ENCODE results near the gene RNASEH1. TPM values are rescaled to one million over a fixed set of nuclear protein-coding genes. Genes with fewer than 3 reads are reported as not detected.
A peak's percentile ranks its signal among the peaks of the same experiment; 100 is the strongest.

The RNASEH1 gene
- total RNA-seq, 2 experiments from 2014 or later: 26.3 to 32.9 TPM

DNA sequence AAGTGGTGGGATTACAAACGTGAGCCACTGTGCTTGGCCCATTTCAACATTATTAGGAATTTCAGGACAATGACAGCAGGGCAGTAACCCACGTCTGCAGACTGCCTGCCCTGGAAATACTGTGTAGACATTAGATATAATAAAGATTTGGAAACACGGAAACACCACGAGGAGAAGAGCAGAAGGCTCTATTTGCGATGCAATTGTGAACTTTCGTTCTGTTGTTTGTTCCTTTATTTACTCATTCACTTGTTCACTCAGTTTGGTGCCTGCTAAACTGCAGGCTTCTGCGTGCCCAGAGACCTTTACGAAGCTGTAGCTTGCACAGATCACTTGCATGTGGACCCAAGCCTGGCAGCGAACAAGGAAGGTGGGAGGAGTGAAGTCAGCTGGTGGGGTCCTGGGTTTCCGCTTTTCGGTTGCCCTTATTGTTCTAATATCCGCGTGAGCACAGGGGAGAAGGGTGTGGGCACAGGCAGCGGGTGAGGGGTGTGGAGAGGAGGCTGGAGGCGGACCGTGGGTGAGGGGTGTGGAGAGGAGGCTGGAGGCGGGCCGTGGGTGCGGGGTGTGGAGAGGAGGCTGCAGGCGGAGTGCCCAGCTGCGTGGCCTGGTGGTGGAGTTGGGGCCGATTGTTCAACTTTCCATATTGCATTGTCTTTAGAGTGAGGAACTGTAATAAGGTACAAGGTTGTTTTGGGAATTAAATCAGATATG, 40.2 kb upstream of the RNASEH1 start:
- peaks cover 17% of the 10 kb centered on the region for H3K4me1 Mint-ChIP-seq
- CTCF ChIA-PET: no interaction called here
- ATAC-seq: no peak
- H3K36me3 Mint-ChIP-seq: no peaks in the 10 kb centered on the region
- no peak overlapping the region for H3K27ac Mint-ChIP-seq
- no peaks in the 10 kb centered on the region for H3K9me3 Mint-ChIP-seq (ENCODE audit: low read depth)
- H3K27me3 Mint-ChIP-seq: peaks cover 3% of the 10 kb centered on the region
- DNase-seq: no peak
- no peak overlapping the region for H3K4me3 Mint-ChIP-seq

DNA sequence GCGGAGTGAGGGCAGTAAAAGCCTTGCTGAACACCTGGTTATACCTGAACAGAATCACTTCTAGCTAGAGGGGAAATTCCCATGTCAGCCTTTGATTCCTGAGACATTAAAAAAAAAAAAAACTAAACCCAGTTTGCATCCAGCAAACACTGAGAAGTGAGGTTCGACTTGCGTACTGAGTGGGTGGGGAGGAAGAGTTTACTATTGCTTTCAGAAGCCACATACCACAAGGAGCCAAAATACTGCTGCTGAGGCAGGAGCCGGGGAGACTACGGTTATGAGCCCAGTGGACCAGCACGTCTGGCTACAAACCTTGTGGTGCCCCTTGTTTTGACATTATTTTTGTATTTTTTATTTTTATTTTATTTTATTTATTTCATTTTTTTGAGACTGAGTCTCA, 39.4 kb upstream of the RNASEH1 start:
- Mint-ChIP-seq H3K9me3 (ENCODE audit: low read depth) (no peaks in the 10 kb centered on the region), H3K27ac (no peak overlapping the region), H3K4me1 (peaks cover 17% of the 10 kb centered on the region), H3K4me3 (no peak overlapping the region), H3K36me3 (peaks cover 2% of the 10 kb centered on the region), H3K27me3 (peaks cover 3% of the 10 kb centered on the region)
- no peak for DNase-seq
- no peak for ATAC-seq
- CTCF ChIA-PET: no interaction called here

DNA sequence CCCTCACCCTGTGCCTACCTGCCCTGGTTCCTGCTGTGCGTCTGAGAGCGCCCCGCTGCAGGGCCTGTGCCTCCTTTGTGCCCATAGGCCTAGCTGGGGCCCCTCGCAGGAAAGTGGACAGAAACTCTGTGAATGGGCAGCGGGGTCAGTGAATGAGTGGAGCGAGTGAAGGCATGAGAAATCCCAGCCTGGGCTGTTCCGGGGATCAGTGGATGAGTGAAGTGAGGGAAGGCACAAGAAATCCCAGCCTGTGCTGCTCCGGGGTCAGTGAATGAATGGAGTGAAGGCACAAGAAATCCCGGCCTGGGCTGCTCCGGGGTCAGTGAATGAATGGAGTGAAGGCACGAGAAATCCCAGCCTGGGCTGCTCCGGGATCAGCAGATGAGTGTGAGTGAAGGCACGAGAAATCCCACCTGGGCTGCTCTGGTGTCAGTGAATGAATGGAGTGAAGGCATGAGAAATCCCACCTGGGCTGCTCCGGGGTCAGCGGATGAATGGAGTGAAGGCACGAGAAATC, 38.8 kb upstream of the RNASEH1 start:
- H3K27ac Mint-ChIP-seq: no peak overlapping the region
- peaks cover 3% of the 10 kb centered on the region for H3K27me3 Mint-ChIP-seq
- no peak overlapping the region for H3K4me3 Mint-ChIP-seq
- ATAC-seq (no peak), DNase-seq (no peak)
- peaks cover 2% of the 10 kb centered on the region for H3K36me3 Mint-ChIP-seq
- CTCF ChIA-PET: no interaction called here
- H3K9me3 Mint-ChIP-seq (ENCODE audit: low read depth): no peaks in the 10 kb centered on the region
- H3K4me1 Mint-ChIP-seq: peaks cover 17% of the 10 kb centered on the region

DNA sequence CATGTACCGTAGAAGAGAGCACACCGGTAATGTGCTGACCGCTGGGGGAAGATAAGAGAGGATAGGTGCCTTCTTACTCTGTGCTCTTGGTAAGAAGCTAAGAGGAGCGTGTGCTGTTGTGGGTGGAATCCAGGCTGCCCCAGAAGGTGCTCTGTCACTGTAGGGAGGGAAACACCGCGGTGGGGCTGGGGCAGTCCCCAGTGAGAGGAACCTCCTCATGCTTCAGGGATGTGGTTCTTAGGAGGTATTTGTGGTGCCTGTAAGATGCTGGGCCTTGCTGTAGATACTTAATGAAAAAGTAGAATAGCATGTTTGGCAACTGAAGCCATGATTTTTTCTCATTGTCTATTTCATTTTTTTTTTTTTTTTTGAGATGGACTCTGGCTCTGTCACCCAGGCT, 37.9 kb upstream of the RNASEH1 start:
- Mint-ChIP-seq H3K4me1 (peaks cover 17% of the 10 kb centered on the region), H3K9me3 (ENCODE audit: low read depth) (no peaks in the 10 kb centered on the region), H3K27ac (no peak overlapping the region), H3K4me3 (no peak overlapping the region), H3K27me3 (peaks cover 3% of the 10 kb centered on the region), H3K36me3 (peaks cover 2% of the 10 kb centered on the region)
- ATAC-seq (peak; percentile 71), DNase-seq (peak; percentile 62)
- CTCF ChIA-PET: interaction anchor here (0.9 kb wide), 1 partner anchor 55 kb away, joined by 3 read pairs; no protein-coding TSS in a partner anchor

DNA sequence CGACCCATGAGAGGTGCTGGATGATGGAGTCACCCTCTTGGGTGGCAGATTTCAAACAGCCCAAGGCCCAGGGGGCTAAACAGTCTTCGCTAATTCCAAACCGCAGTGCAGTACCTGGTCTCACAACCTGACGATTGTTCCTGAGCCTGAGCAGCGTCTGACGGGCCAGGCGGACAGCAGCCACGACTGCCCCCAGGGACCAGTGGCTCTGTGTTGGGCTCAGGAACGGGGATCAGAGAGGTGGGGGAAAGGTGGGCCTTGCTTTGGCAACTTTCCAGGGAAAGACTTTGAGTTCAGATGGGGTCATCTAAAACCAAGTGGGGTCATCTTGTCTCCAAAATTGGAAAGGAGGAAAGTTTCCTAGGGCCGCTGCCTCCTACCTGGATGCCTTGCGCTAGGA, 37.3 kb upstream of the RNASEH1 start:
- ATAC-seq (no peak), DNase-seq (no peak)
- no peak overlapping the region for H3K27ac Mint-ChIP-seq
- no peak overlapping the region for H3K4me3 Mint-ChIP-seq
- H3K9me3 Mint-ChIP-seq (ENCODE audit: low read depth): no peaks in the 10 kb centered on the region
- CTCF ChIA-PET: interaction anchor here (0.9 kb wide), 1 partner anchor 55 kb away, joined by 3 read pairs; no protein-coding TSS in a partner anchor
- peaks cover 3% of the 10 kb centered on the region for H3K27me3 Mint-ChIP-seq
- H3K4me1 Mint-ChIP-seq: peaks cover 17% of the 10 kb centered on the region
- H3K36me3 Mint-ChIP-seq: peaks cover 2% of the 10 kb centered on the region

DNA sequence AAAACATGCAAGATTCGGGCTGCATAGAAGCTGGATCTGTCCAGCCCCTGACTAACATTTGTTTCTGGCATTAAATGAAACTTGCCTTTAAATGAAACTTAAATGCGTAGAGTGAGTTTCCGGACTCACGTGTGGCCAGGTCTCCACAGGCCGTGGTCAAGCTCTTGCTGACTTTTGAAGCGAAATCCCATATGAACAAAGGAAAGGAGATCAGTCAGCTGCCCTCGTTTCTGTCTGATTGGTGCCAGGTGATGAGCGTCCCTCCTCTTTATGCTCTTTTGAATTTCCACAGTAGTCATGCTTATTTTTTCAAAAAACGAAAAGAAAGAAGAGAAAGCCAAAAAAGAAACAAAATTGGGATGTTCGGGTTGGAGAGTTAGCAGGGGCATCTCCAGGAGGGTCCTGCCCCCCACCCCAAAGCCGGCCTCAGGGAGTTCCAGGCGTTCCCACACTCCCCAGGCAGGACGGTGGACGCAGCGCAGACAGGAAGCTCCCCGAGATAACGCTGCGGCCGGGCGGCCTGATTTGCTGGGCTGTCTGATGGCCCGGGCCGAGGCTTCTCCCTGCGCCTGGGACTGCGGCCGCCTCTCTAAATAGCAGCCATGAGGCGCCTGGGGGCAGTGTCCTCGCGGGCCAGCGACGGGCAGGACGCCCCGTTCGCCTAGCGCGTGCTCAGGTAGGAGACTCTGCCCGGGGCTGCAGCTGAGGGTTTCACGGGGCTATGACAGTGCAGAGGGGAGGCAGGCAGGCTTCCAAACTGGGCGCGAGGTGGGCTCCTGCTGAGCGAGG, 36.6 kb upstream of the RNASEH1 start, which contains the start of gene COLEC11:
COLEC11 (plus strand) TSS at position 620 of the 789 bp plus-strand sequence. CDS start 9,229 bp downstream, outside the sequence.
- Mint-ChIP-seq H3K27ac (no peak within 1 kb of the TSS), H3K27me3 (peaks cover 3% of the 10 kb centered on the region), H3K36me3 (peaks cover 2% of the 10 kb centered on the region), H3K4me1 (peaks cover 17% of the 10 kb centered on the region), H3K9me3 (ENCODE audit: low read depth) (no peaks in the 10 kb centered on the region), H3K4me3 (no peak within 1 kb of the TSS)
- CTCF ChIA-PET: no interaction called here
- DNase-seq (no peak), ATAC-seq (no peak)

DNA sequence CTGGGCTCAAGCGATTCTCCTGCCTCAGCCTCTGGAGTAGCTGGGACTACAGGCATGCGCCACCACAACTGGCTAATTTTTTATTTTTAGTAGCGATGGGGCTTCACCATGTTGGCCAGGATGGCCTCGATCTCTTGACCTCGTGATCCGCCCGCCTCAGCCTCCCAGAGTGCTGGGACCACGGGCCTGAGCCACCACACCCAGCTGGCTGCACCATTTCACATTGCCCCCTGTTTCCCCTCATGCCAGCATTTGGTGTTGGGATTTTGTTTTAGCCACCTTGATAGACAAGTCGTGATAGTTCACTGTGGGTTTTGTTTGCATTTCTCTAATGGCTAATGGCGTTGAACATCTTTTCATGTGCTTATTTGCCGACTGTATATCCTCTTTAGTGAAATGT, 31.0 kb upstream of the RNASEH1 start:
- Mint-ChIP-seq H3K36me3 (peaks cover 2% of the 10 kb centered on the region), H3K27ac (no peak overlapping the region), H3K4me1 (no peaks in the 10 kb centered on the region), H3K27me3 (no peaks in the 10 kb centered on the region), H3K4me3 (no peak overlapping the region), H3K9me3 (ENCODE audit: low read depth) (no peaks in the 10 kb centered on the region)
- no peak for DNase-seq
- no peak for ATAC-seq
- CTCF ChIA-PET: no interaction called here

DNA sequence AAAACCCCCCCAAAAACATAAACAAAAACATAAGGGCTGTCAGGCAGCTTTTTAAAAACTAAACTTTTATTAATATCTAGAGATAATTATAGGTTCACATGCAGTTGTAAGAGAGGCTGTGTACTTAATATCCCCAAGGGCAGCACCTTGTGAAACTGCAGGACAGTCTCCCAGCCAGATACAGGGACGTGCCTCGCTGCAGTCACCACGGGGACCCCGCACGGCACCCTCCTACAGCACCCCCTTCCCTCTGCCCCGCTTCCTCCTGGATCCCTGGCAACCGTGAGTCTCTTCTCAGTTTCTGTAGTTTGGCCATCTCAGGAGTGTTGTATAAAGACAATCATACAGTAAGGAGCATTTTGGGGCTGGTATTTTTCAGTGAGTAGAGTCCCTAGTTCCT, 30.0 kb upstream of the RNASEH1 start:
- no peaks in the 10 kb centered on the region for H3K27me3 Mint-ChIP-seq
- peaks cover 4% of the 10 kb centered on the region for H3K36me3 Mint-ChIP-seq
- no peaks in the 10 kb centered on the region for H3K4me1 Mint-ChIP-seq
- H3K27ac Mint-ChIP-seq: no peak overlapping the region
- H3K4me3 Mint-ChIP-seq: no peak overlapping the region
- ATAC-seq (no peak), DNase-seq (no peak)
- no peaks in the 10 kb centered on the region for H3K9me3 Mint-ChIP-seq (ENCODE audit: low read depth)
- CTCF ChIA-PET: interaction anchor here (0.8 kb wide), 1 partner anchor 16 kb away, joined by 3 read pairs; no protein-coding TSS in a partner anchor

DNA sequence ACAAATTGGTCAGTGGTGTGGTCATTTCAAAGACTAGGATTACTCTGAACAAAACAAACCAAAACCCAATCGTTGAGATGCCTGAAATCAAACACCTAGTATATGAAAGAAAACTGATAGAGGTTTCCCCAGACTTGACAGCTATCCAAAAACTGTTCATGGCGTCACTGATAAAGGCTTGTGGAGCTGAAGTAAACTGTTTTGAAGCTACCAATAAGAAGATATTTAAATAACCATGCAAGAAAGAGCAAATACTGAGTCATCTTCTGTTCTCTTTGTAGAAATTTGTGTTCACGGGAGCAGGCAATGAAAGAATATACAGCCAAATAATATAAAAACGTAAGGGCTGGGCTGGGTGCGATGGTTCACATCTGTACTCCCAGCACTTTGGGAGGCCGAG, 29.3 kb upstream of the RNASEH1 start:
- no peaks in the 10 kb centered on the region for H3K4me1 Mint-ChIP-seq
- CTCF ChIA-PET: no interaction called here
- no peak for DNase-seq

DNA sequence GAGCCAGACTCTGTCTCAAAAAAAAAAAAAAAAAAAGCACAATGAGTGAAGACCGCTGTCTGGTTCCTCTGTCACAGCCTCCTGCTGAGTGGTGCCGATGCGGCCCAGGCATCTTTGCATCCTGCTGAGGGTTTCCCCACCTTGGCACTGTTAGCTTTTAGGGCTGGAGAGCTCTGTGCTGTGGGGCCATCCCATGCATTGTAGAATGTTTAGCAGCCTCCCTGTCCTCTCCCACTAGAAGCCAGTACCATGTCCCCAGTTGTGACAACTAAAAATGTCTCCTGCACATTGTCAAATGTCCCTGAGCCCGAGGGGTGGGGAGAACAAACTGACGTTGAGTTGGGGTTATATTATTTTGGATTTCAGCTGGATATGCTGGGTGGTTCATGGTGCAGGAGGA, 28.9 kb upstream of the RNASEH1 start:
- DNase-seq (no peak), ATAC-seq (no peak)
- peaks cover 2% of the 10 kb centered on the region for H3K36me3 Mint-ChIP-seq
- H3K27me3 Mint-ChIP-seq: no peaks in the 10 kb centered on the region
- H3K4me3 Mint-ChIP-seq: no peak overlapping the region
- CTCF ChIA-PET: no interaction called here
- no peaks in the 10 kb centered on the region for H3K9me3 Mint-ChIP-seq (ENCODE audit: low read depth)
- H3K27ac Mint-ChIP-seq: no peak overlapping the region
- no peaks in the 10 kb centered on the region for H3K4me1 Mint-ChIP-seq

More for the DNA sequence above, 29.3 kb upstream of the RNASEH1 start:
- no peaks in the 10 kb centered on the region for H3K27me3 Mint-ChIP-seq
- H3K36me3 Mint-ChIP-seq: peaks cover 2% of the 10 kb centered on the region
- no peak for ATAC-seq
- no peak overlapping the region for H3K4me3 Mint-ChIP-seq
- H3K27ac Mint-ChIP-seq: no peak overlapping the region
- H3K9me3 Mint-ChIP-seq (ENCODE audit: low read depth): no peaks in the 10 kb centered on the region

DNA sequence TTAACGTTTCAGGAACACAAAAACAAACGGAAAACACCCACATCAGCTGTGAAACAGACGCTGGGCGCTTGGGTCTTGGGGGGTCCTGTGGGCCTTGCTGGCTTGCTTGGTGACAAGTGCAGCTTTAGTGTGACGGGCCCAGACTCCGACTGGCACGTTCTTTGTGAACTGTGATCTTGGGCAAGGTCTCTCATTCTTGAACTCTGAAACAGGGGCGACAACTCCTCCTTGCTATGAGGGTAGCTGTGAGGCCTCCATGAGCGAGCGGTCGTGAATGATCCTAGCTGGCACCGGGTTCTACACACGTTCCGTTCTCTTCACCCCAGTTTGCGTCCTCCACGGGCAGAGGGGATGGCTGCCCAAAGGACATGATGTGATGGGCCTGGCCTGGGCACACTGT, 28.1 kb upstream of the RNASEH1 start:
- Mint-ChIP-seq H3K36me3 (peaks cover 10% of the 10 kb centered on the region), H3K4me1 (peaks cover 4% of the 10 kb centered on the region), H3K27ac (no peak overlapping the region), H3K9me3 (ENCODE audit: low read depth) (no peaks in the 10 kb centered on the region), H3K27me3 (no peaks in the 10 kb centered on the region), H3K4me3 (no peak overlapping the region)
- CTCF ChIA-PET: no interaction called here
- ATAC-seq (no peak), DNase-seq (no peak)

DNA sequence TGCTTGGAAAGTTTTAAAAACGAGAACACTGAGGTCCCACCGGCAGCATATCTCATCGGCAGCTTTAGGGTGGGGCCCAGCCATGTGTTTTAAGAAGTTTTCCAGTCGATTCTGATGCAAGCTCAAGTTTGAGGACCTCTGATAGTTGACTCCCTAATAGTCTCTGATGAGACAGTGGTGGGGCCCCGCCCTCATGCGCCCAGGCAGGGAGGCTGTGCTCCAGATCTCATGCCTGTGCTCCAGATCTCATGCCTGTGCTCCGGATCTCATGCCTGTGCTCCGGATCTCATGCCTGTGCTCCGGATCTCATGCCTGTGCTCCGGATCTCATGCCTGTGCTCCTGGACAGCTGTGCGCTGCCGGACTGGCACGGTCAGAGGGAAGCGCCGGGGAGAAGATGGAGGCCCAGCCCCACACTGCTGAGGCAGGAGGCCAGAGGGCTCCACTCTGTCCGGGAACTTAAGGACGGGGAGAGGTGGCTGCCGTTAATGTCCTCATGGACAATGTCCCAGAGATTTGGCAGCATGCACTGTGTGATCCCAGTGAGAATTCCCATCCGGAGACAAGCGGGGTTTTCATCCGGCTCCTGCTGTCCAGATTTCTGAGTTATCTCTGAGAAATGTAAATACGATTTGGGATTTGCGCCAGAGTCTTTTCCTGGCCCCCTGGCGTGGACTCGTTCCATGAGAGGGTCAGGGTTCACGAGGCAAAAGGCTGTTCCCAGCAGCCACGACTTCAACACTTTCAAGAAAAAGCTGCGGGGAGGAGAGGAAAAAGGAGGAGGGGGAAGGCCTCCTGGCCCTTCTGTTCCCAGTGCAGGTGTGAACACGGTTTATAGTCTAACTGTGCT, 27.4 kb upstream of the RNASEH1 start:
- Mint-ChIP-seq H3K9me3 (ENCODE audit: low read depth) (no peaks in the 10 kb centered on the region), H3K4me3 (no peak overlapping the region), H3K27ac (no peak overlapping the region), H3K36me3 (peaks cover 17% of the 10 kb centered on the region), H3K27me3 (no peaks in the 10 kb centered on the region), H3K4me1 (peaks cover 5% of the 10 kb centered on the region)
- ATAC-seq: no peak
- CTCF ChIA-PET: no interaction called here
- no peak for DNase-seq

DNA sequence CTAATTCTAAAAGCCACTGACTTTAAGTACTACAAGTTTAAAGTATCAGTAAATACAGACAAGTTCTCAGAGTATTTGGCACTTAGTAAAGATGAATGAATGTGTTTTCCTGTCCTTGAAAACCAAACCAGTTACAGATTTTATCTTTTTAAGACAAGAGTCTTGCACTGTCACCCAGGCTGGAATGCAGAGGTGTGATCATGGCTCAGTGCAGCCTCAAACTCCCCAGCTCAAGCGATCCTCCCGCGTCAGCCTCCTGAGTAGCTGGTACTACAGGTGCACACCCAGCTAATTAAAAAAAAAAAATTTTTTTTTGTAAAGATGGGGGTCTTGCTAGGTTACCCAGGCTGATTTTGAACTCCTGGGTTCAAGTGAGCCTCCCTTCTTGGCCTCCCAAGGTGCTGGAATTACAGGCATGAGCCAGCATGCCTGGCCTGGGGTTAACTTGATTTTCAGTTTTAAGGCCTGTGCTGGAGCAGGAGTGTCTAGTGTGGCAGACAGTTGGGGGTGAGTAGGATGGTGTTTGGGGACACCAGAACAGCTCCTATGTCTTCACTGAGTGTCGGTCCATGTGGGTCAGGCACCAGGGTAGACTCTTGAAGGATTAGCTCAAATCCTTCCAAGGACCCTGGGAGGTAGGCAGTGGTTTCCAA, 26.6 kb upstream of the RNASEH1 start:
- ATAC-seq (no peak), DNase-seq (no peak)
- peaks cover 25% of the 10 kb centered on the region for H3K36me3 Mint-ChIP-seq
- H3K4me1 Mint-ChIP-seq: peaks cover 11% of the 10 kb centered on the region
- H3K27ac Mint-ChIP-seq: no peak overlapping the region
- H3K27me3 Mint-ChIP-seq: no peaks in the 10 kb centered on the region
- CTCF ChIA-PET: no interaction called here
- no peak overlapping the region for H3K4me3 Mint-ChIP-seq
- no peaks in the 10 kb centered on the region for H3K9me3 Mint-ChIP-seq (ENCODE audit: low read depth)

All from activated CD8-positive, alpha-beta memory T cell treated with anti-CD3 and anti-CD28 coated beads, Interleukin-2, amount 10 ng/mL, durations not matched to agents 7 days and 5 days (primary cell).